Progenitor cell of endocrine pancreas (in vitro differentiated cells): ENCODE results near the gene PDZRN4. TPM values are rescaled to one million over a fixed set of nuclear protein-coding genes. Genes with fewer than 3 reads are reported as not detected.
"Not testable (repeated sequence)": the region's sequence is repeated elsewhere in the genome, so short reads cannot be mapped to it uniquely, and the experiment has no call there.

Experiments
- DNase-seq: peaks from one replicate; pipeline ENCODE4 v3.0.0; 2021; ENCODE audit warnings: low spot score; ENCODE audit not compliant: unreplicated experiment
- H3K27ac Mint-ChIP-seq: 2 replicates; pipeline ENCODE4 v1.8.0; 2021; ENCODE audit warnings: mild to moderate bottlenecking, moderate library complexity, mixed read lengths
- H3K27me3 Mint-ChIP-seq: 2 replicates; pipeline ENCODE4 v1.8.0; 2021; ENCODE audit warnings: mixed read lengths
- H3K36me3 Mint-ChIP-seq: 2 replicates; pipeline ENCODE4 v1.8.0; 2022; ENCODE audit warnings: mixed read lengths; ENCODE audit not compliant: insufficient read depth
- H3K4me1 Mint-ChIP-seq: 2 replicates; pipeline ENCODE4 v1.8.0; 2021; ENCODE audit warnings: low read depth, mixed read lengths
- H3K4me3 Mint-ChIP-seq: 2 replicates; pipeline ENCODE4 v1.8.0; 2021; ENCODE audit warnings: low read depth, mild to moderate bottlenecking, moderate library complexity, mixed read lengths
- H3K9me3 Mint-ChIP-seq: 2 replicates; pipeline ENCODE4 v1.8.0; 2021; ENCODE audit warnings: low read depth, mixed read lengths
- total RNA-seq: library from RNA; stranded (reverse); gene quantifications from 2 replicates; pipeline ENCODE4 v1.2.1, GENCODE V29; 2021
- TF ChIP-seq, protein P1 (sequence below): fragments of 200-600 bp; sonication (generic); IDR thresholded peaks from one replicate; pipeline ENCODE4 v1.5.0; 2021; ENCODE audit warnings: antibody characterized with exemption, mild to moderate bottlenecking; ENCODE audit not compliant: unreplicated experiment

PDZRN4 gene
- total RNA-seq, 1 donor from 2014 or later, result 0.12 TPM

DNA sequence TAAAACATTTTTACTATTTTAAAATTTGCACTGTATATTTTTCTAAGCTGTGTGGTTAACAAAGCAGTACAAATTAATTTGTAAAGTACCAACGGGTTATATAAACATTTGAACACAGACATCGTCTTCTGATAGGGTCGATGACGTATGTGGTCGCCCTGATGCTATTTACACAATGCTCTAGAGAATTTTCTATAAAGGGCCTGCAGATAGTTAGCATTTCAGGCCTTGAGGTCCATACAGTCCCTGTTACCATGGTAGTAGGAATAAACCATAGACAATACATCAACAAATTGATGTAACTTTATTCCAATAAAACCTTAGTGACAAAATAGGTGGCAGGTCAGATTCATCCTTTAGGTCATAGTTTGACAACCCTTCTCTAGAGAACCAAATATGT, 25.7 kb upstream of the PDZRN4 start:
- peaks cover 2% of the 10 kb centered on the region for H3K4me1 Mint-ChIP-seq
- TF ChIP-seq, protein P1, sequence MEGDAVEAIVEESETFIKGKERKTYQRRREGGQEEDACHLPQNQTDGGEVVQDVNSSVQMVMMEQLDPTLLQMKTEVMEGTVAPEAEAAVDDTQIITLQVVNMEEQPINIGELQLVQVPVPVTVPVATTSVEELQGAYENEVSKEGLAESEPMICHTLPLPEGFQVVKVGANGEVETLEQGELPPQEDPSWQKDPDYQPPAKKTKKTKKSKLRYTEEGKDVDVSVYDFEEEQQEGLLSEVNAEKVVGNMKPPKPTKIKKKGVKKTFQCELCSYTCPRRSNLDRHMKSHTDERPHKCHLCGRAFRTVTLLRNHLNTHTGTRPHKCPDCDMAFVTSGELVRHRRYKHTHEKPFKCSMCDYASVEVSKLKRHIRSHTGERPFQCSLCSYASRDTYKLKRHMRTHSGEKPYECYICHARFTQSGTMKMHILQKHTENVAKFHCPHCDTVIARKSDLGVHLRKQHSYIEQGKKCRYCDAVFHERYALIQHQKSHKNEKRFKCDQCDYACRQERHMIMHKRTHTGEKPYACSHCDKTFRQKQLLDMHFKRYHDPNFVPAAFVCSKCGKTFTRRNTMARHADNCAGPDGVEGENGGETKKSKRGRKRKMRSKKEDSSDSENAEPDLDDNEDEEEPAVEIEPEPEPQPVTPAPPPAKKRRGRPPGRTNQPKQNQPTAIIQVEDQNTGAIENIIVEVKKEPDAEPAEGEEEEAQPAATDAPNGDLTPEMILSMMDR, result no peak
- no peaks in the 10 kb centered on the region for H3K36me3 Mint-ChIP-seq
- no peak overlapping the region for H3K27ac Mint-ChIP-seq
- peaks cover 2% of the 10 kb centered on the region for H3K9me3 Mint-ChIP-seq
- DNase-seq, result no peak
- H3K27me3 Mint-ChIP-seq, result no peaks in the 10 kb centered on the region
- no peak overlapping the region for H3K4me3 Mint-ChIP-seq

DNA sequence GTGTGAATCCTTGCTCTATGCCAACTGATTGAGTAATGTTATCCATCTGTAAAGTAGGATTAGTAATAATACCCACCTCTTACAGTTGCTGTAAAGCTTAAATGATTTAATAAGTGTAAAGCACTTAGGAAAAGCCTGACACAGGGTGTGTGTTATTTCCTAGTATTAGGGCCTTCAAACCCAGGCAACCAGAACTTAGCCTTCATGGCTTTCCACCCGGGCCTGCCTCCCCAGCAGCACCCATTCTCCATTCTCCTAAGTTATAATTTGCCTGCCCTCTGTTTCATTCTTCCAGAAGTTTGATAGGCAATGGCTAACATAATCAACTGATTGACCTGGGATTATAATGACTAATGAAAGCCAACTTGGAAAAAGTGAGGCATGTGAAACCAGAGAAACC, 20.4 kb upstream of the PDZRN4 start:
- Mint-ChIP-seq H3K36me3 (no peaks in the 10 kb centered on the region), H3K4me1 (peaks cover 2% of the 10 kb centered on the region), H3K27me3 (no peaks in the 10 kb centered on the region), H3K4me3 (no peak overlapping the region), H3K9me3 (peaks cover 2% of the 10 kb centered on the region), H3K27ac (no peak overlapping the region)
- TF ChIP-seq, protein P1, result no peak
- DNase-seq, result no peak

DNA sequence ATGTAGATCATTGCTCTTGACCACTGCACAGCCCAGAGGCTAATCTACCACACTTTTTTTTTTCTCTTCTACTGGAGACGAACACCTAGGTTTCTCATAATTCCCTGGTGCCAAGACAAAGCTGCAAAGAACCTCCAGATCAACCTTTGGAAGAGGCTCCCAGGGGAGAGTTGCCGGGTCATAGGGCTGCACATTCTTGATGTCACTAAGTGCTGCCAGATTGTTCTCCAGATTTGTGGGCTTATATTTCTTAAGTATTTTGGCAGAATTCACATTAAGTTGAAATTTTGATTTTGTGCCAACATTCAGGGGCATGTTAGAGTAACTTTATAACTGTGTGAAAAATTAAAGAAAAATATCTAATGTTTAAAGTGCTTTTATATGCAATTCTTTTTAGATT, 13.5 kb upstream of the PDZRN4 start:
- Mint-ChIP-seq H3K27me3 (no peaks in the 10 kb centered on the region), H3K9me3 (no peaks in the 10 kb centered on the region), H3K36me3 (no peaks in the 10 kb centered on the region), H3K4me1 (no peaks in the 10 kb centered on the region), H3K4me3 (no peak overlapping the region), H3K27ac (no peak overlapping the region)
- TF ChIP-seq, protein P1, result no peak
- DNase-seq, result no peak

DNA sequence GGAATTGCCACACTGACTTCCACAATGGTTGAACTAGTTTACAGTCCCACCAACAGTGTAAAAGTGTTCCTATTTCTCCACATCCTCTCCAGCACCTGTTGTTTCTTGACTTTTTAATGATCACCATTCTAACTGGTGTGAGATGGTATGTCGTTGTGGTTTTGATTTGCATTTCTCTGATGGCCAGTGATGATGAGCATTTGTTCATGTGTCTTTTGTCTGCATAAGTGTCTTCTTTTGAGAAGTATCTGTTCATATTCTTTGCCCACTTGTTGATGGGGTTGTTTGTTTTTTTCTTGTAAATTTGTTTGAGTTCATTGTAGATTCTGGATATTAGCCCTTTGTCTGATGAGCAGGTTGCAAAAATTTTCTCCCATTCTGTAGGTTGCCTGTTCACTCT, 8.6 kb upstream of the PDZRN4 start:
- not testable (repeated sequence) for H3K27me3 Mint-ChIP-seq, H3K36me3 Mint-ChIP-seq

DNA sequence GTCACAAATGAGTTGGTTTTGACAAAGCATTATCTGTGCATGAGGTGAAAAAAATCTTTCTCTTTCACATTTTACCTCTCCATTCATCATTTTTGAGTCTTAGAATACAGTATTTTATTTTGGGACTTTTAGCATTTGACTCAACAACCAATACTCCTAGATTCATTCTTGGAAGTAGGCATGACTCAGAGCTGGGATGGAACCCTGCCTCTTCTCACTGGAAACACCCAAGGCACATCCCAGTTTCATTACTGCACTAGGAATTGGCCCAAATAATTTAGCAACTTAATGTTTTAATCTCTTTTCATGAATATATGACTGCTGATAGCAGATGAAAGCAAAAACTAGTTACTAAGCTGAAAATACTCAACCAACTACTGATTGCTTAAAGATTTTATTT, 3.3 kb upstream of the PDZRN4 start:
- H3K9me3 Mint-ChIP-seq, result no peaks in the 10 kb centered on the region
- TF ChIP-seq, protein P1, result no peak
- H3K36me3 Mint-ChIP-seq, result no peaks in the 10 kb centered on the region
- no peak for DNase-seq
- no peak overlapping the region for H3K4me3 Mint-ChIP-seq
- H3K4me1 Mint-ChIP-seq, result peaks cover 6% of the 10 kb centered on the region
- H3K27ac Mint-ChIP-seq, result no peak overlapping the region
- H3K27me3 Mint-ChIP-seq, result peaks cover 43% of the 10 kb centered on the region

More for the DNA sequence above, 8.6 kb upstream of the PDZRN4 start:
- H3K4me1 Mint-ChIP-seq, H3K4me3 Mint-ChIP-seq, H3K27ac Mint-ChIP-seq, H3K9me3 Mint-ChIP-seq, DNase-seq: not testable (repeated sequence)

DNA sequence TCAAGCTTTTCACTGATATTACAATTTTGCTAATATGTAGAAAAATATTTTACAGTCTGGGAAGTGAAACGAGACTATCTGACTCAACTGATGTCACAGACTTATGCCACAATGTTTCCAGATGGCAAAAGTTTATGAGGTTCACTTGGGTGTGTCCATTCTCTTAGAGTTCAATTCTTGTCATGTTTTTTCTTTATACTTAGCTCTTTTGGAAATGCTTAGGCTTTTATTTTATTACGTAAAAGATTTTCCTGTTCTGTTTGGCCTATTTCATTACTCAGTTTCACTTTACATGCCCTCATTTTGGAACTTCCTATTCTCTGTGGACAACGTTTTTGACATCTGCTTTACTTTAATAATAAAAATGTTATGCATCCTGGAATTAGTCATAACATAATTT, 2.1 kb upstream of the PDZRN4 start:
- H3K27ac Mint-ChIP-seq, result no peak overlapping the region
- H3K9me3 Mint-ChIP-seq, result no peaks in the 10 kb centered on the region
- H3K4me3 Mint-ChIP-seq, result no peak overlapping the region
- TF ChIP-seq, protein P1, result no peak
- peaks cover 6% of the 10 kb centered on the region for H3K4me1 Mint-ChIP-seq
- no peaks in the 10 kb centered on the region for H3K36me3 Mint-ChIP-seq
- H3K27me3 Mint-ChIP-seq, result peaks cover 50% of the 10 kb centered on the region
- DNase-seq, result no peak
